KBM-7 (cell line): ENCODE results near the gene LEMD1.

Source experiments
- DNase-seq: peaks from one replicate; pipeline ENCODE4 v3.0.0-alpha.2; 2015
- in situ Hi-C: fragments of 300-500 bp; cut with MboI; formaldehyde crosslinking; loops from 2 replicates; pipeline ENCODE4 v1.14.3; 2020; ENCODE audit warnings: low sequenced_read_pairs, low pct_unique_long_range_greater_than_20kb, mixed read lengths

LEMD1 gene

DNA sequence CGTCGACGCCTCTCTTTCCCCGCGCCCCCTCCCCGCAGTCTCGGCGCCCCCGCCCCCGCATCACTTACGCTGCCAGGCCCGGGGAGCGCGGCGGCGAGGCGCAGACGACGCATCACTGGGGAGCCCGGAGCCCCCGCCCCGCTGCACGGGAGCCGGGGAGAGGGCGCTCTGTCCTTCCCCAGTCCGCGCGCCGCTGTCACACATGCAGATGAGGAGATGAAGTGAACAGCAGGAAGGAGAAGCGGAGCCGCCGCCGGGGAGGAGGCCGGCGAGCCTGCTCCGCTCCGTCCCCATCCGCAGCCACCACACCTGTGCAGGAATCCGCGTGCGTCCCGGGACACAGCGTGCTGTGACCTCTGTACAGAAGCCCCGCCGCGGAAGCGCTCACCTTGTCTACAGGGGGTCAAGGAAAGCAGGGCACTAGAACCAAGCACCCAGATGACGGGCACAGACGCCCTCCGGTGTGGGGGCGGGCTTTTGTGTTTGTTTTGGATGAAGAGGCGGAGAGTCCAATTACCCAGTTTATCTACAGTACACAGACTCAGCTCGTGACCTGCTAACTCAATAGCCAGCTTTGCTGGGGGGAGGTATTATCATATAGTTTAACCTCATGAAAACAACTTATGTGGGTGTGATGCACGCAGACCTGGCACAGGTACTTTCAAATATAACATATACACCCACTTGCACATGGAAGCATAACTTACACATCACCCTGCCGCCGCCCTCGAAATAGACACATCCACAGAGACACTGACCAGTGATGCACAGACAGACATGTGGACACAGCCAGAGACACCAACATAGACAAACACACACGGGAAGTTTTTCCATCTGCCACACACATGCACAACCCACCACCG is 77.6 kb downstream of the LEMD1 start:
- in situ Hi-C loops = no loop called here
- DNase-seq = no peak

DNA sequence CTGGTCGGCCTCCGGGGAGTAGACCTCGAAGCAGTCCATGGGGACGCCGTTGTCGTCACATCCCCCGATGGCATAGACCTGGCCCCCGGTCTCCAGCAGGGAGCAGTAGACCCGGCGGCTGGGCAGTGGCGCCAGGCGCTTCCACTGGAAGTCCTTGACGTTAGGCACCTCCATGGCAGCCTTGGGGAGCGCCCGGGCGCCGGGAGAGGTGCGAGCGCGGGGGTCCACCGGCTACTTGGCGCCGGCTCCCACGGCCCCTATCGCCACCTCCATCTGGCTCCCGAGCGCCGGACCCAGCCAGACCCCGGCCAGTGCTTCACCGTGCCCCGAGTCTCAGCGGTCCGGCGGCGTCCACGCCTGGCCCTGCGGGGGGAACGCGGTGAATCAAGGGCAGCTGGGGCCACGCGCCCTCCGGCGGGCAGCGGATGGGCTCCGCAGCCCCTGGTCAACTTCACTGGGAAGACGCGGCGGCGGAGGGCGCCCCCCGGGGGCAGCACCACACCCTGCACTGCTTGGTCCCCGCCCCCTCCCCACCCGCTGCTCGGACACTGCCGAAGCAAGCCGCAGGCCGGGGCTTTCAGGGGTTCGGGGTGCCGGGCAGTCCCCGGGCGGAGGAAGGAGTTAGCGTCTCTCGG is 78.3 kb downstream of the LEMD1 start:
- DNase-seq = no peak
- in situ Hi-C loops = no loop called here

DNA sequence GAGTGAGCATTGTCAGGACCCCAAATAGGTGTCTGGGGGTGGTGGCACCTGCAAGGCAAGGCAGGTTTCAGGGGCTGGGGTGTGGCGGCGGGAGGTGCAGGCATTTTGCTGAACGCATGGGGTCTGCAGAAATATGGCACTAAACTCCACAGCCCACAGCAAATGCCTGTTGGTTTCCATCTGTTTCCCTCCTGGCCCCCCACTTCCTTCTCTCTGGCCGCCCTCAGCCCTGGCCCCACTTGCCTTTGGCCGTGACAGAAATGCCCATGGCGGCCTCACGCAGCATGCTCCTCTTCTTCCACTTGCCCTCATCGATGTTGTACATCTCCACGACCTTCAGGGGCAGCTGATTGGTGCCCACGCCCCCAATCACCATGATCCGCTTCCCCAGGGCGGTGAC is 78.9 kb downstream of the LEMD1 start:
- DNase-seq = no peak
- in situ Hi-C loops = no loop called here

DNA sequence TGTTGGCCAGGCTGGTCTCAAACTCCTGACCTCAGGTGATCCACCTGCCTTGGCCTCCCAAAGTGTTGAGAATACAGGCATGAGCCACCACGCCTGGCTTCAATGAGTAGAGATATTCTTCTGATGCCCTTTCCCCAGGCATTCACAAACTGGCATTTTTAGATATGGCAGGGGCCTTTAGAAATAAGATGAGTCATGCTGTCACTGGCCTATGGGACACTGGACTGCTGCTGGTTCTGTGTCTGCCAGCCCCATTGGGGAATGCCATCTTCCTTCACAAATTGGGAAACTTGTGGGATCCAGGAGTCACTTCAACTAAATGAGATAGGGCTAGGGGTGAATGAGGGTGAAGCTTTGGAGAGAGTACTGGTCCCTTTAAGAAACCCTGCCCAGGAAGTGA is 81.2 kb downstream of the LEMD1 start:
- DNase-seq = no peak
- in situ Hi-C loops = no loop called here

DNA sequence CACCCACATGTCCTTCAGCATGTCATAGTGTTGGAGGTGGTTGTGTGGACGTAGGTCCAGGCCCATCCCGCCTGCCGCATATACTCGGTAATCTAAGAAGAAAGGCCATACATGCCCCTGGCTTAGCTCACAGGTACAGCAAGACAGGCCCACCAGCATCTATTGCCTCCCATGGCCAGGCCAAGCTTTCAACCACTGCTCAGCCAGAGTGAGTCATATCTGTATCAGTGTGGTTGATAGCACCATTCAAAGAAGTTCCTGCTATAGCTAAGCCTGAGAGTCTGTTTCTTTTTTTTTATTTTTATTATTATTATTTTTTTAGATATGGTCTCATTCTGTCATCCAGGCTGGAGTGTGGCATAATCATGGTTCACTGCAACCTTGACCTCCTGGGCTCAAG is 82.1 kb downstream of the LEMD1 start:
- no peak for DNase-seq
- in situ Hi-C loops = no loop called here

DNA sequence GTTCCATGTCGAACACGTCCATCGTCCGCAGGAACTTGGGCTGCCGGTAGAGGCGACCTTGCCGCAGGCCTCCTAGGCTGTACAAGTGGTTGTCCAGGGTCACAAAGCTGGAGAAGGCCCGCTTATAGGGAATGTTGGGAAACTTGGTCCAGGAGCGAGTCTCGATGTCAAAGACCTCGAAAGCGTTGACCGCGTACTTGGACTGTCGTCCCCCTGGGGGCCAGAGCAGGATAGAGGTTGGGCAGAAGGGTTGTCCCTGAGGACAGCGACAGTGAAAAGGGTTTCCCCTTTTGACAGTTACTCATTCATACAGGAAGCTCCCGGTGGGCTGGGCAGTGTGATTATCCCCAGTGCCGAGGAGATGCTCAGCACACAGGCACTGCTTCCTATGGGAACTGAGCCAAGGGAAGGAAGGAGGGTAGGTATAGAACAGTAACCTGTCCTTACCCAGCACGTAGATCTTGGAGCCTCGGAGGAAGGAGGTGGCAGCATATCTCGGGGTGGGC is 82.6 kb downstream of the LEMD1 start:
- DNase-seq = no peak
- in situ Hi-C loops = no loop called here

DNA sequence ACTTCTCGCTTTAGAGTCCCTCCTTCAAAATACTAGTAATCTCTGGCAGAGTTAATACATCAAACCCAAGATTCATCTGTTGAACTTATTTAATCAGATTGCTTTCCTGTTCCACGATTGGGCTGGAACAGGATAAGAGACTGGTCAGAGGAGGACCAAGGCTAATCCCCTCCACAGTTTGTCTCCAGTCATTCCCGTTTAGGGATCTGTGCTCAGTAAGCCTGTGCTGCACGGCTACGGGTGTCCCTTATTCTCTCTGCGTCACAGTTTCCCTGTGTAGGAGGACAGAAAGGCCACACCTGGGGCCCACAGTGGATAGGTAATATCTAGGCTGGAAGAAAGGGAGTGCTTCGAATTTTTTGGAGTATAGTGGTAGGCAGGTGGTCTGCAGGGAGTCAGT is 83.8 kb downstream of the LEMD1 start:
- in situ Hi-C loops = no loop called here
- no peak for DNase-seq

DNA sequence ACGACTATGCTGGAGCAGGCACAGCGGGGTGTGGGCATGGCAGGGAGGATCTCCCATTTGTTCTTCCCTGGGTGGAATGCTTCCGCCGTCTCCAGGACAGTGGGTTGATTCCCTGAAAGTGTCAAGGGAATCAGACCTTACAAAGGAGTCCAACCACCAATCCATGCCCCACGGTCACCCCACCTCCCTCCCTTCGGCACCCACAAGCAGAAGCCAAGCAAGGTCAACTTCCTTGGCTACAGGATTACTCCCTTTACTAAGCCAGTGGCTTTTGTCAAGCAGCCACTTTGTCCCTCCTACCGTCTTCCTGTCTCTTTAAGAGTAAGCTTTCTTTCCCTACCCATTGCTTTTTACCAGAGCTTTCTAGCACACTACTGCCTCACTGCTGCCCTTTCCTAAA is 84.4 kb downstream of the LEMD1 start:
- in situ Hi-C loops = no loop called here

DNA sequence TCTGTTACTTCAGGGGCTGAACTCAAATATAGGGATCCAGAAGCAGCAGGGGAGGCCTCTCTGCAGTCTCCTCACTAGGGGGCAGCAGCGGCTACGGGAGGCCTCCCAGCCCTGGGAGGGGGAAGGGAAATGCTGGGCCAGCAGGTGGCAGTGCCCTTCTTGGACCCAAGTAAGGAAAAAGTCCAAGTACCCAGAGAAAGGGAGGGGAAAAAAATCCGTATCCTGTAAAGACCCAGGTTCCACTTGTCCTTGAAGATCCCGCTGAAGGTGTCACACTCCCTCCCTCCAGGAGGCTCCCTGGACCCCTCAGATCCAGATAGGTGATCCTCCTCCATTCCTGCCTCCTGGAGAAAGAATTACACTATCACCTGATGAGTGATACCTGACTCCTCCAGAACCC is 86.2 kb downstream of the LEMD1 start:
- peak; percentile 71 for DNase-seq
- in situ Hi-C loops = no loop called here

More for the DNA sequence above, 84.4 kb downstream of the LEMD1 start:
- DNase-seq = no peak

DNA sequence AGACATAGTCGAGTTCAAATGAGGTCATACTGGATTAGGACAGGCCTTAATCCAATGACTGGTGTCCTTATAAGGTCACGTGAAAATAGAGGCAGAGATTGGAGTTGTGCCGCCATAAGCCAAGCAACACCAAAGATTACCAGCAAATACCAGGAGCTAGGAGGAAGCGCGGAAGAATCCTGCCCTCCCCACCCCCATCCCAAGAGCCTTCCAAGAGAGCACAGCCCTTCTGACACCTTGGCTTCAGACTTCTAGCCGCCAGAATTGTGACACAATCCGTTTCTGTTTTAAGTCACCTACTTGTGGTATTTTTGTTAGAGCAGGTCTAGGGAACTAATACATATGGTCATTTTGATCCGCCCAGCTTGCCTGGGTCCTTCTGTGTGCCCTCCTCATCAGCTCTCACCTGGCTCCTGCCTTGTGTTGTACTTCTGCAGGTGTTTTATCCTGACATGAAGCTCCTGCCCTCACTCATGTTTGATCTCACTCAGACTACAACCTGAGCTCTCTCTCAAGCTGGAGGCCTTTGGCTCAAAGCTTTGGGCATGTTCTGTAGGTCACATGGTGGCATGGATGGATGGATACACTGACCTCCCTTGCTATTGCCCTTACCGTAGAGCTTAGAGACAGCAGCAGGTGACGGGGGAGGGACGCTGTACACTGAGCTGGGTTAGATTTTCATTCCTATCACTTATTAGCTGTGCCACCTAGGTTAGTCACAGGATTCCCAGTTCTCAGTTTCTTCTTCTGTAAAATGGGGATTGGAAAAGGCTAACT is 89.7 kb downstream of the LEMD1 start:
- in situ Hi-C loops = no loop called here
- DNase-seq = no peak
